Fibroblast of mammary gland (primary cell): ENCODE data around the gene PCCB.

Experiments
- DNase-seq: peaks from one replicate; pipeline ENCODE4 v3.0.0-alpha.2; 2010; ENCODE audit warnings: low read depth
- H3K4me3 ChIP-seq: 2 replicates; pipeline ENCODE4 v1.5.1; 2011; ENCODE audit warnings: low read depth, mild to moderate bottlenecking, low read length, moderate library complexity; ENCODE audit not compliant: control insufficient read depth
- TF ChIP-seq, protein P1 (sequence below): conservative IDR thresholded peaks from 2 replicates; pipeline ENCODE4 v1.5.1; 2011; ENCODE audit warnings: low read depth, low read length, inconsistent platforms; ENCODE audit not compliant: control insufficient read depth, insufficient read depth

PCCB gene

DNA sequence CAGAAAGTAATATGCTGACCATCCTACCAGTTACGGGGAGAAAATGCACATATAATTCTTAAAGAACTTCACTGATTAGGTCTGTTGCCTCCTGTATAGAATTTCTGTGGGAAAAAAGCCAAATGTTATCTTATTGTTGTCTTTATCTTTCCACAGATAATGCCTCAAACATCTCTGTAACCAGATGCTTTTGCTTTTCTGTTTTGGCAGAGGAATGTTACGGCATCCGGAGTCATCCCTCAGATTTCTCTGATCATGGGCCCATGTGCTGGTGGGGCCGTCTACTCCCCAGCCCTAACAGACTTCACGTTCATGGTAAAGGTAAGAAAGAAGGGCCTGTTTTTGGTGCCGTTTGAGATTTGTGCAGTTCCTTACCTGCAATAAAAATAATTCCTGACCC is 33.5 kb downstream of the PCCB start:
- peak; percentile 1 for DNase-seq
- TF ChIP-seq, protein P1, sequence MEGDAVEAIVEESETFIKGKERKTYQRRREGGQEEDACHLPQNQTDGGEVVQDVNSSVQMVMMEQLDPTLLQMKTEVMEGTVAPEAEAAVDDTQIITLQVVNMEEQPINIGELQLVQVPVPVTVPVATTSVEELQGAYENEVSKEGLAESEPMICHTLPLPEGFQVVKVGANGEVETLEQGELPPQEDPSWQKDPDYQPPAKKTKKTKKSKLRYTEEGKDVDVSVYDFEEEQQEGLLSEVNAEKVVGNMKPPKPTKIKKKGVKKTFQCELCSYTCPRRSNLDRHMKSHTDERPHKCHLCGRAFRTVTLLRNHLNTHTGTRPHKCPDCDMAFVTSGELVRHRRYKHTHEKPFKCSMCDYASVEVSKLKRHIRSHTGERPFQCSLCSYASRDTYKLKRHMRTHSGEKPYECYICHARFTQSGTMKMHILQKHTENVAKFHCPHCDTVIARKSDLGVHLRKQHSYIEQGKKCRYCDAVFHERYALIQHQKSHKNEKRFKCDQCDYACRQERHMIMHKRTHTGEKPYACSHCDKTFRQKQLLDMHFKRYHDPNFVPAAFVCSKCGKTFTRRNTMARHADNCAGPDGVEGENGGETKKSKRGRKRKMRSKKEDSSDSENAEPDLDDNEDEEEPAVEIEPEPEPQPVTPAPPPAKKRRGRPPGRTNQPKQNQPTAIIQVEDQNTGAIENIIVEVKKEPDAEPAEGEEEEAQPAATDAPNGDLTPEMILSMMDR = no peak
- H3K4me3 ChIP-seq = no peak overlapping the region

DNA sequence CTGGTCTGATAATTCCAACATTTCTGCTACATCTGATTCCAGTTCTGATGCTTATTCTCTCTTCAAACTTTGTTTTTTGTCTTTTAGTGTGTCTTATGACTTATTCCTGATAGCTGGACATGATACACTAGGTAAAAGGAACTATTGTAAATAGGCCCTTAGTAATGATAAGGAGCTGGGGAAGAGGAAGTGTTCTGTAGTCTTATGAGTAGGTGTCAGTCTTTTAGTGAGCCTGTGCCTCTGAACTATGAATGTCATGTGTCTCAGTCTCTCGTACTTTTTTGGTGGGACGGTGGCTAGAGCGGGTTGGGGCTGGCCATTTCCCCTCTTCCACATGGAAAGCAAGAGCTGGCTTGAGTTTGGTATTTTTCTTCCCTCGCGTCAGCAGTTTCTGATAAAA is 41.2 kb downstream of the PCCB start:
- TF ChIP-seq, protein P1 = no peak
- H3K4me3 ChIP-seq = no peak overlapping the region
- DNase-seq = no peak

DNA sequence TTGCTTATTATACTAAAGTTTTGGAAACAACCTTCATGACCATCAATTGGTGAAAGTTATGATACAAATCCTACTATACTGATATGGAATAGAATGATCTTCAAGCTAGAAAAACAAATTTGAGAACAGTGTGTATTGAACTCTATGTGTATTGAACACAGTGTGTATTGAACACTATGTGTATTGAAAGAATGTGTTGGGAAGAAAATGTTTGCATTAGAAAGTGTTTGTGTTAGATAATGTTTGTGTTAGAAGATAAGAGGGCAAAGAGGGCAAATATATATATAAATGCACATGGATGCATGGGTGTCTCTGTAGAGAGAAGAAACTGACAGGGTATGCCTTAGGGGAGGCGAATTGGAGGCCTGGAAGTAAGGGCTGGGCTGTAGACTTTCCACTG is 42.4 kb downstream of the PCCB start:
- H3K4me3 ChIP-seq = no peak overlapping the region
- TF ChIP-seq, protein P1 = no peak
- DNase-seq = no peak

DNA sequence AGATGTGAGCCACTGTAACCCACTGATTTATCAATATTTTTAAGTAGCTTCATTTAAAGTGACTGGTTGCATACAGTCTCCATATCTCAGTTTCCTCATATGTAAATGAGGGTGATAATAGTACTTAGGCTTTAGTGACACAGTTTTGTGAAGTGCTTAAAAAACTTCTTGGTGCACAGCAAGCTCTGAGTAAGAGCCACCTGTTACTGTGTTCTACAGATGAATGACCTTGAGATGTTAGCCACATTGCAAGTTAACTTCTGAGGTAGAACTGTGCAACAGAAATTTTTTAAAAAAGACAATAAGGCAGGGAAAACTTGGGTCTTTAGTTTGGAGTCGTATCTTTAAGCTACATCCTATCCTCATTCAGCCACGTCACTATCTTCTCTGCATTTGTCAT is 43.1 kb downstream of the PCCB start:
- TF ChIP-seq, protein P1 = no peak
- H3K4me3 ChIP-seq = no peak overlapping the region
- DNase-seq = no peak

DNA sequence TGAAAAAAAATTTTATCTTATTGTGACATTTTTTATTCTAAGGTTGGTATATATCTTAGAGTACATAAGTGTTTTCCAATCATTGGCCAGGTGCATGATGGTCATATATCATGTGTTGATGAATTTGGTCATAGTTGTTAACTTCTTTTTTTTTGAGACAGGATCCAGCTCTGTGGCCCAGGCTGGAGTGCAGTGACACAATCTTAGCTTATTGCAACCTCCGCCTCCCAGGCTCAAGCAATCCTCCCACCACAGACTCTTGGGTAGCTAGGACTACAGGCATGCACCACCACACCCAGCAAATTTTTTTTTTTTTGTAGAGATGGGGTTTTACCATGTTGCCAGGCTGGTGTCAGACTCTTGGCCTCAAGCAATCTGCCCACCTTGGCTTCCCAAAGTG is 44.0 kb downstream of the PCCB start:
- TF ChIP-seq, protein P1 = no peak
- DNase-seq = no peak
- no peak overlapping the region for H3K4me3 ChIP-seq

DNA sequence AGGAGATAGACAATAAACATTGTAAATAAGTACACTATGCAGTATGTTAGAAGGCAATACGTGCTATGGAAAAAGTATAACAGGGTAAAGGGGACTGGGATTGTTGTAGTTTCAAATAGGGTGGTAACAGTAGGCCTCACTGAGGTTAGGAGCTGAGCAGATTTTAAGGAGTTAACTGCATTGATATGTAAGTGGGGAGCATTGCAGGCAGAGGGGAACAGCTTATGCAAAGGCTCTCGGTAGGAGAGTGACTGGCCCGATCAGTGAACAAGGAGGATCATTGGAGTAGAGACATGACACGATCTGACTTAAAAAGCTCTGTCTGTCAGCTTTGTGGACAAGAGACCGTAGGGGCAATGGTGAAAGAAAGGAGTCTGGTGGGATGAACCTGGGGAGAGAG is 46.8 kb downstream of the PCCB start:
- no peak overlapping the region for H3K4me3 ChIP-seq
- TF ChIP-seq, protein P1 = no peak
- no peak for DNase-seq

DNA sequence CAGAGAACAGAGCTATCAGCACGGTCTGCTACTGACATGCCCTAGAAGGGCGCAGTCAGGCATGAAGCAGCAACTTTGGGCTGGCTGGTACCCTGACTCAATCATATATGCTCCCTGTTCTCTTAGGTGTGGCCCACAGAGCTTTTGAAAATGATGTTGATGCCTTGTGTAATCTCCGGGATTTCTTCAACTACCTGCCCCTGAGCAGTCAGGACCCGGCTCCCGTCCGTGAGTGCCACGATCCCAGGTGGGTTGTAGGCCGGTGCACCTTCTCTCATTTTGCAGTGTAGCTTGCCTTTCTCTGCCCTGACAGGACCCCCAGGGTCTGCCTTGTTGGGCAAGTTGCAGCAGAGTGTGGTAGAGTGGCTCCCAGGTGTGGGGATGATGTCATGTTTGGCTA is 47.7 kb downstream of the PCCB start:
- no peak for DNase-seq
- TF ChIP-seq, protein P1 = no peak
- H3K4me3 ChIP-seq = no peak overlapping the region
